GM10266 (cell line): Measurements from ENCODE around the gene NOL6.
A peak's percentile ranks its signal among the peaks of the same experiment; 100 is the strongest.

ENCODE experiments used
- DNase-seq: peaks from one replicate; pipeline ENCODE4 v3.0.0; 2012; ENCODE audit errors: extremely low spot score
- CTCF ChIP-seq: IDR thresholded peaks from 2 replicates; pipeline ENCODE4 v1.5.1; 2012; ENCODE audit warnings: mild to moderate bottlenecking, low read depth; ENCODE audit not compliant: control insufficient read depth, insufficient read depth; ENCODE audit errors: missing control alignments

NOL6 gene

GRCh38 chr9:33453999-33454660, 19.6 kb downstream of the NOL6 start:
- no peak for DNase-seq
- TF ChIP-seq CTCF = no peak

GRCh38 chr9:33453286-33453860, 20.4 kb downstream of the NOL6 start:
- DNase-seq = no peak
- no peak for TF ChIP-seq CTCF

GRCh38 chr9:33452828-33453271, 20.9 kb downstream of the NOL6 start:
- peak; percentile 76 for DNase-seq
- peak; percentile 79 for TF ChIP-seq CTCF

GRCh38 chr9:33450621-33451146, 23.0 kb downstream of the NOL6 start:
- DNase-seq = no peak
- TF ChIP-seq CTCF = no peak

- no peak for TF ChIP-seq CTCF
- no peak for DNase-seq
These were observed 24.0 kb downstream of the NOL6 start for GRCh38 chr9:33449715-33450114.

- peak; percentile 42 for DNase-seq
- TF ChIP-seq CTCF = no peak
These were observed 25.7 kb downstream of the NOL6 start for GRCh38 chr9:33447799-33448553.
